B cell (primary cell): Measurements from ENCODE around the gene GPR15. TPM values are rescaled to one million over a fixed set of nuclear protein-coding genes. Genes with fewer than 3 reads are reported as not detected.

Experiments used
- ATAC-seq: fragments of 200-7000 bp; cut with Tn5 transposase; one replicate; pipeline ENCODE4 v1.10.0; 2021; ENCODE audit warnings: low read depth, mild to moderate bottlenecking, moderate number of reproducible peaks, moderate library complexity
- CTCF ChIA-PET: fragments of 350-600 bp; sonication (Branson Sonifier 250); formaldehyde crosslinking; loops from one replicate; lab custom pipeline; 2021; ENCODE audit warnings: antibody characterized with exemption, inconsistent platforms; lab: Charles Lee
- POLR2A ChIA-PET: fragments of 350-600 bp; sonication (Branson Sonifier 250); formaldehyde crosslinking; loops from one replicate; lab custom pipeline; 2021; ENCODE audit warnings: antibody characterized with exemption; lab: Charles Lee
- DNase-seq: peaks from one replicate; pipeline ENCODE4 v3.0.0; 2013
- H2AFZ ChIP-seq: 2 replicates; pipeline ENCODE4 v1.6.1; 2012; ENCODE audit warnings: mild to moderate bottlenecking, low read depth, low read length; ENCODE audit not compliant: insufficient read depth, poor library complexity, severe bottlenecking
- H3K27ac ChIP-seq, 2 donors: 1 replicate in 1 of 2; 2 replicates in 1 of 2; pipeline ENCODE4 v1.5.1; 2012 to 2013; ENCODE audit warnings: low read length in 2 of 2, mild to moderate bottlenecking in 2 of 2, moderate library complexity in 1 of 2
- H3K27me3 ChIP-seq, 4 experiments: fragments of 200-600 bp in 1 of 4; sonication (generic) in 1 of 4; replicated peaks in 1 of 4; 1 replicate in 2 of 4; 2 replicates in 2 of 4; pipeline versions ENCODE4 v1.6.1 to v1.7.0; 2013 to 2016; ENCODE audit warnings: low read length in 3 of 4, mild to moderate bottlenecking in 2 of 4, mixed read lengths in 1 of 4, moderate library complexity in 1 of 4; ENCODE audit not compliant: insufficient read depth in 4 of 4, control insufficient read depth in 3 of 4; ENCODE audit errors: control extremely low read depth in 1 of 4
- H3K36me3 ChIP-seq, 2 experiments: replicated peaks in 1 of 2; 1 replicate in 1 of 2; 2 replicates in 1 of 2; pipeline versions ENCODE4 v1.6.1 to v1.7.1; 2013; ENCODE audit warnings: low read length in 1 of 2; ENCODE audit not compliant: insufficient read depth in 2 of 2, control insufficient read depth in 1 of 2; ENCODE audit errors: control extremely low read depth in 1 of 2, extremely low read depth in 1 of 2
- H3K4me1 ChIP-seq, 2 donors: fragments of 200-600 bp in 1 of 2; sonication (generic) in 1 of 2; 1 replicate in 1 of 2; 2 replicates in 1 of 2; pipeline versions ENCODE4 v1.5.1 to v1.6.1; 2013 to 2017; ENCODE audit warnings: low read length in 2 of 2; ENCODE audit not compliant: control insufficient read depth in 2 of 2, insufficient read depth in 2 of 2
- H3K4me2 ChIP-seq: replicated peaks from 2 replicates; pipeline ENCODE3; 2012; ENCODE audit warnings: mild to moderate bottlenecking, low read depth, low read length; ENCODE audit not compliant: poor library complexity, severe bottlenecking
- H3K4me3 ChIP-seq, 5 experiments: fragments of 200-600 bp in 1 of 5; sonication (generic) in 1 of 5; 1 replicate in 3 of 5; 2 replicates in 2 of 5; pipeline versions ENCODE4 v1.5.1 to v1.7.0; 2011 to 2016; ENCODE audit warnings: low read length in 4 of 5, mild to moderate bottlenecking in 4 of 5, low read depth in 2 of 5, control low read depth in 1 of 5, moderate library complexity in 1 of 5; ENCODE audit not compliant: insufficient read depth in 1 of 5; ENCODE audit errors: control extremely low read depth in 1 of 5, extremely low read depth in 1 of 5
- H3K79me2 ChIP-seq: fragments of 200-600 bp; sonication (generic); one replicate; pipeline ENCODE4 v1.6.0; 2016; ENCODE audit warnings: low read length; ENCODE audit not compliant: control insufficient read depth, insufficient read depth
- H3K9ac ChIP-seq: fragments of 200-600 bp; sonication (generic); 2 replicates; pipeline ENCODE4 v1.6.1; 2017; ENCODE audit warnings: mild to moderate bottlenecking, low read length, moderate library complexity
- H3K9me3 ChIP-seq, 3 donors: one replicate each; pipeline versions ENCODE4 v1.6.1 to v1.7.1; 2013; ENCODE audit warnings: low read length in 2 of 3; ENCODE audit not compliant: control insufficient read depth in 2 of 3, insufficient read depth in 1 of 3; ENCODE audit errors: control extremely low read depth in 1 of 3
- H4K20me1 ChIP-seq: 2 replicates; pipeline ENCODE4 v1.6.0; 2012; ENCODE audit warnings: mild to moderate bottlenecking, low read length; ENCODE audit not compliant: insufficient read depth, control insufficient read depth, poor library complexity, severe bottlenecking
- H3K27ac Mint-ChIP-seq: one replicate; pipeline ENCODE4 v1.8.0; 2021; ENCODE audit warnings: mixed read lengths
- H3K27me3 Mint-ChIP-seq: one replicate; pipeline ENCODE4 v1.8.0; 2021; ENCODE audit warnings: mixed read lengths
- H3K4me1 Mint-ChIP-seq: one replicate; pipeline ENCODE4 v1.8.0; 2021; ENCODE audit warnings: mixed read lengths
- H3K4me3 Mint-ChIP-seq: one replicate; pipeline ENCODE4 v1.8.0; 2021; ENCODE audit warnings: mixed read lengths
- H3K9me3 Mint-ChIP-seq: one replicate; pipeline ENCODE4 v1.8.0; 2022; ENCODE audit warnings: mixed read lengths; ENCODE audit not compliant: insufficient read depth
- CTCF ChIP-seq: fragments of 200-600 bp; IDR thresholded peaks from one replicate; pipeline ENCODE4 v1.8.0; 2022; ENCODE audit warnings: antibody characterized with exemption, mild to moderate bottlenecking
- EZH2 ChIP-seq: IDR thresholded peaks from 2 replicates; pipeline ENCODE4 v1.6.1; 2012; ENCODE audit warnings: borderline replicate concordance, low read depth, mild to moderate bottlenecking, moderate library complexity, low read length; ENCODE audit not compliant: insufficient read depth, poor library complexity, severe bottlenecking
- WGBS: methylation state at CpG from one replicate; pipeline ENCODE4 v1.1.5; 2013; ENCODE audit warnings: missing lambda C conversion rate; ENCODE audit not compliant: insufficient coverage; 5-methylcytosine and 5-hydroxymethylcytosine counted together
- intact Hi-C: fragments of 100-400 bp; cut with micrococcal nuclease; formaldehyde crosslinking; loops from one replicate; pipeline ENCODE4 v1.10.0; 2022
- polyA plus RNA-seq: library from polyadenylated mRNA; depleted of rRNA; stranded (reverse); fragments of >200 nt; gene quantifications from 2 replicates; pipeline ENCODE4 v1.2.3, GENCODE V29; 2012
- total RNA-seq, 2 donors: library from RNA; stranded (reverse); fragments of 120-200 nt in 1 of 2; gene quantifications; 1 replicate in 1 of 2; 2 replicates in 1 of 2; pipeline versions ENCODE4 v1.2.3 to v1.2.4, GENCODE V29; 2013 to 2022

Gene GPR15
- total and polyA plus RNA-seq, 2 donors (not counting 1 experiment from before 2014, with no cell fraction given) = 6.4 to 6.5 TPM

- Histone ChIP-seq H3K36me3 (no peaks in the 10 kb centered on the region), H2AFZ (no peak overlapping the region), H3K9ac (no peak overlapping the region), H3K4me1 (no peaks in the 10 kb centered on the region), H3K9me3 (no peaks in the 10 kb centered on the region), H3K79me2 (no peaks in the 10 kb centered on the region), H3K27me3 (no peaks in the 10 kb centered on the region), H3K4me3 (peak overlapping the region in 2 of 5 experiments; percentile 35 to 40), H4K20me1 (no peaks in the 10 kb centered on the region), H3K27ac (no peak overlapping the region), H3K4me2 (no peak overlapping the region)
- intact Hi-C loops = no loop called here
- peak overlapping the region; percentile 62 for H3K27ac Mint-ChIP-seq
- ChIA-PET POLR2A (no interaction called here), CTCF (interaction anchor here (0.5 to 1.5 kb wide), 3 partner anchors 69 to 73 kb away, joined by 3 to 4 read pairs (median 4); no protein-coding TSS in a partner anchor)
- peaks cover 3% of the 10 kb centered on the region for H3K27me3 Mint-ChIP-seq
- peaks cover 10% of the 10 kb centered on the region for H3K4me1 Mint-ChIP-seq
- WGBS = 93% methylated on average over 4 of the region's 6 CpGs
- H3K4me3 Mint-ChIP-seq = peak overlapping the region; percentile 55
- no peaks in the 10 kb centered on the region for H3K9me3 Mint-ChIP-seq
- no peak for TF ChIP-seq EZH2
- no peak for TF ChIP-seq CTCF
- DNase-seq (no peak), ATAC-seq (no peak)
These were observed 1.2 kb downstream of the GPR15 start for GRCh38 chr3:98532709-98533571.

GRCh38 chr3:98534168-98534567 is 2.4 kb downstream of the GPR15 start:
- DNase-seq = no peak
- CTCF ChIA-PET = no interaction called here
- Mint-ChIP-seq H3K4me3 (no peak overlapping the region), H3K4me1 (peaks cover 10% of the 10 kb centered on the region), H3K27me3 (peaks cover 3% of the 10 kb centered on the region), H3K27ac (no peak overlapping the region), H3K9me3 (no peaks in the 10 kb centered on the region)
- no peak overlapping the region for H3K9ac ChIP-seq
- no peak for ATAC-seq
- no peaks in the 10 kb centered on the region for H3K4me1 ChIP-seq
- WGBS = no CpG with 5 or more reads among the region's 2 CpGs
- intact Hi-C loops = no loop called here
- no peaks in the 10 kb centered on the region for H4K20me1 ChIP-seq
- H3K36me3 ChIP-seq = no peaks in the 10 kb centered on the region
- POLR2A ChIA-PET = no interaction called here
- H3K9me3 ChIP-seq = no peaks in the 10 kb centered on the region
- no peak for TF ChIP-seq CTCF
- no peak for TF ChIP-seq EZH2
- H3K79me2 ChIP-seq = no peaks in the 10 kb centered on the region
- H3K4me2 ChIP-seq = no peak overlapping the region
- H2AFZ ChIP-seq = no peak overlapping the region
- H3K27me3 ChIP-seq = no peaks in the 10 kb centered on the region
- no peak overlapping the region for H3K27ac ChIP-seq
- H3K4me3 ChIP-seq = peak overlapping the region in 2 of 5 experiments; percentile 18 to 40
